Measurements from ENCODE around the gene IGSF8. TPM values are rescaled to one million over a fixed set of nuclear protein-coding genes. Genes with fewer than 3 reads are reported as not detected.
A peak's percentile ranks its signal among the peaks of the same experiment; 100 is the strongest.

The IGSF8 gene
- total RNA-seq, 1 donor from 2014 or later, result 56.1 TPM

DNA sequence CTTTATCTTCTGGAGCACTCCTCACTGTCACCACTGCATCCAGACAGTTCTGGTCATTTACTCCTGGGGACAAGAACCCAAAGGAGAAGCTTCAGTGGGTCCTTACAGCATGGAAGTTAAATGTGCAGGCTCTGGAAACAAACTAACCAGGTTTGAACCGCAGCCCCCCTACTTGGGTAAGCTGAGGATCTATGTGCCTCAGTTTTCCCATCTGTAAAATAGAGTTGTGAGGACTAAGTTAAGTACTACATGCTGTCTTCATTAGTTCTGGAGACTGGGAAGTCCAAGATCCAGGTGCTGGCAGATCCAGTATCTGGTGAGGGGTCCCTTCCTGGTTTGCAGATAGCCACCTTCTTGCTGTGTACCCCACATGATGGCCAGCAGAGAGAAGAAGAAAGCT, 9.1 kb upstream of the IGSF8 start:
- DNase-seq (ENCODE audit: low read depth), result no peak

DNA sequence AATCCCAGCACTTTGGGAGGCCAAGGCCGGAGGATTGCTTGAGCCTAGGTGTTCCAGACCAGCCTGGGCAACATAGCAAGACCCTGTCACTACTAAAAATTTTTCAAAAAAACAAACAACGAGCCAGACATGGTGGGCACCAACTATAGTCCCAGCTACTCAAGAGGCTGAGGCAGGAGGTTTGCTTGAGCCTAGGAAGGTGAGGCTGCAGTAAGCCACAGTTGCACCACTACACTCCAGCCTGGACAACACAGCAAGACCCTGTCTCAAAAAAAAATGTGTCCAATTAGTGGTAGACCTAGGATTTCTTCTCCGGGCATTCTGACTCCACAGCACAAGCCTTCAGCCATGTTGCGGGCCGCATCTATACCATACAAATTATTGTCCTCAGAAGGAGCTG, 6.7 kb upstream of the IGSF8 start:
- no peak for DNase-seq (ENCODE audit: low read depth)

DNA sequence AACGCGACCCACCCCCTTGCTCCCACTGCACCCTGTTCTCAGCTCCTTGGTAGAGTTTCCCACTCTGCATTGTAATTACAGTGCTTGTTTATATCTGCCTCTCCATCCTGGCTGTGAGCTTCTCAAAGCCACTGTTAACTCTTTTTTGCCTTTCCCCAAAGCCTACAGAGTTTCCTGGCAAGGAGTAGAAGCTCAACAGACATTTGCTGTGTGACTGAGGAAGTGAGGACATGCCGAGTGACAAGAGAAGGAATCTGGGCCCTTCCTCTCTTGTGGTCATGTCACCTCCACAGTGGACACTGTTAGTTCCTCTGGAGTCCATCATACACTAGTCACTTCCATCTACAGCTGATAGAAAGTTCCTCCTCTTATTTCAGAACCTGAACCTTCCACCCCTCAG, 6.1 kb upstream of the IGSF8 start:
- DNase-seq (ENCODE audit: low read depth), result no peak

DNA sequence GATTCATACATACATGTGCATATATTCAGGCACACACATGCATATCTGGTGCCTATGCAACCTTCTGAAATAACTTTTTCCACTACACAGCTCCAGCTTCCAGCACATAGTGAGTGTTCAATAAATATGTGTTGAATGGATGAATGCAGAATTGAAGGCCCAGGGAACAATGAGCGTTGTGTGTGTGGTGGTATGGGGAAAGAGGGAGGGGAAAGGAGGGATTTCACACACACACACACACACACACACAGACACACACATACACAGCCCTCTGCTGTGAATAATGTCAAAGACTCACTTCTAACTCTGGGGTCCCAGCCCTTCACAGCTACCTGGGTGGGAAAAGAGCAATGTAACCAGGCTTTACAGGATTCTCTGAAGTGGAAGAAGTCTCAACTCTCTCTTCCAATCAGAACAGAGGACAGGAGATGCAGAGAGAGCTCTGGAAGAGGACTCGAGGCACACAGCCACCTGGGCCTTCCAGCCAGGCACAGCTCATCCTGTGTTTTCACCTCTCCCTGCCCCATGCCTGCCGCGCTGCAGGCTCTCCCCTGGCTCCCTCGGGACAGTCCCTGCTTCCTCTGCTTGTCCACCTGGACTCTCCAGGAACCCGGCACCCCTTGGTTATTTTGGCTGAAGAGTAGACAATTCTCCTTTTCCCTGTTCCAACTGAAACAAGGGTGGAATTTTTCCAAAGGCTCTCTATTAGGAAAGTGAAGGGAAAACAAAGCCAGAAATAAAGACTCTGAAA, 5.4 kb upstream of the IGSF8 start:
- no peak for DNase-seq (ENCODE audit: low read depth)

DNA sequence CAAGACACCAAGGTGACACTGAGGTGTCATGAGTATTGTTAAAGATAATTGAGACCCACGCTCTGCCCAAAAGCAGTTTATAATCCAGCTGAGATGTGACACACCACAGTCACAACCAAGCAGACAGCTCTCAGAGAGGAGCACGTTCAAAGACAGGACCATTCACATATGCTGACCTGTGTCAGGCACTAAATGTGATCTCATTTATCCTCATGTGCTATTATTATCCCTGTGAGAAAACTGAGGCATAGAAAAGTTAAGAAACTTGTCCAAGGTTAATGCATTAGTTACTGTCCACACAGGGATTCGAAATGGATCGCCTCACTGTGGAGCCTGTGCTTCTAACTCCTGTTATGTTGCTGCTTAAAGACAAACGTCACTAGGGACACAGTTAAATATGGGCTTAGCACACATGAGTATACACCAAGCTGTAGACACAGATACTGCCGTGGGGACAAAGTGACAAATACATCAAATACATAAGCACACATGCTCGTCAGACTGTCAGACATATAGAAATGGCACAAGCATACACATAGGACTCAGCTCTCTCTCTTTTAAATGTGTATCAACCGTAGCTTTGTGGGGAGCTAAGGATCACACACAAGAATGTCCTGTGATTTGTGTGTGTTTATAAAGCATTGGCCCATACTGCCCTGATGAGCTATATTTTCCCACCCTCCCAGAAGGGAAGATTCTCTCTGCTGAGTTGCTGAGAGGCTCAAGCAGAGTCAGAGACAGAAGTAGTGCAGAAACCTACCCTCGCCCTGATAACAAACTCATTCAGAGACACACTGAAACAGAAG, 3.5 kb upstream of the IGSF8 start:
- DNase-seq (ENCODE audit: low read depth), result no peak

- DNase-seq (ENCODE audit: low read depth), result peak; percentile 48
Measured at GRCh38 chr1:160101037-160101716, 2.8 kb upstream of the IGSF8 start.

DNA sequence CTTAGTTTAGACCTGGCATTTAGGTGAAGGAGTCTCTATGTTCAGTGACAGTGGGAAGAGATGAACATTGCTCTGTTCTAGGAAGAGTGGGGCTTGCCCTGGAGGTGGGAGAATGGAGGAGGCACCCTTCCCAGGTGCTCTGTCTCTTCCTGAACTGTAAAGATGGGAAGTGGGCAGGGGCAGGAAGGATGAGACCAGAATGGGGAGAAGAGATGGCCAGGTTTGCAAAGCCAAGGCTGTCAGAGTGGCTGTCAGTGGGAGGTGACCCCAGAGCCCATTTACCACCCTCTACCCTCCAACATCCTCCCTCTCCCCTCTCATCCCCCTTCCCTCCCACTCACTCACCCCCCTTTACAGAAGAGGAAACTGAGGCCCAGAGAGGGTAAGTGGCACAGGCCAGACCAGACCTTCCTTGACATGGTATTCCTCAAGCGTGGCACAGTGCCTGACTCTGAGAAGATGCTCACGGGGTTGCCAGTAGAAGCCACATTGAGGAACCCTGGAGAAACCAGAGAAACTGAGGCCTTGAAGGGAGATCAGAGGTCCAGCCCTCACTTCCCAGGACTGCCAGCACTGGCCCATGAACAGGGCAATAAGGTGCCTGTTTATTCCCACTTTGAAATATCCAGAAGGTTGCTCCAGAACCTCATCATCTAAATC, 1.4 kb upstream of the IGSF8 start:
- DNase-seq (ENCODE audit: low read depth), result no peak

GRCh38 chr1:160098852-160099561, 588 bp upstream of the IGSF8 start:
- DNase-seq (ENCODE audit: low read depth), result peak; percentile 70

DNA sequence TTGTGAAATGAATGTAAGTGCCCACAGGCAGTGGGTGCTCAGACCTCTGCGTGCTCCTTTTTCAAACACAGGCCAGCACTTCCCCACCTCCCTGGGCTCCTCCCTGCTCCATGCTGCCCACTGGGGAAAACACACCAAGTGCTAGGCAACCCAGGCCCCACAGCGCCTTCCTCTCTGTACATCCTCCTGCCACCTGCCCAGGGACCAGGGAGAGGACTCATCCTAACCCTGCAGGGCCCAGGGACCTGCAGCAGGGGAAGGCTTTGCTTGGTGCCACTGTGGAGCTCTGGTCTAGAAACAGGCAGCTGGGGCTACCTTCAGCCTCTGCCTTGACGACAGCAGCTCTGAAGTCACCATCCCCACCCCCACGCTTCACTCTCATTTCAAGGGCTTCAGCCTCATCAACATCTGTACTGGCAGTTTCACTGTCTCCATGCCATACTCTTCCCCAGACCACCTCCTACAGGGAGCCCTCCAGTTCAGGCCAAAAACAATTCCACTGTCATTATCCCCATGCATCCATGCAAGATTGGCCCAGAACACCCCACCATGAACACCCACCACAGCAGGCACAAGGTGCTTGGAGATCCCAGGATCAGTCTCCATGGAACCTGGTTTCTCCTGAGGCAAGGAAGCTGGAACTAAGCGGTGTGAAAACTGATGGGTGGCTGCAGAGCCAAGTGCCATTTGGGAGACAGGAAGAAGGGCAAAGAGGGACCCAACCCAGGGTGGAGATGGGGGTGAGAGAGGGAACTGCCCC, 1.1 kb downstream of the IGSF8 start:
- no peak for DNase-seq (ENCODE audit: low read depth)

DNA sequence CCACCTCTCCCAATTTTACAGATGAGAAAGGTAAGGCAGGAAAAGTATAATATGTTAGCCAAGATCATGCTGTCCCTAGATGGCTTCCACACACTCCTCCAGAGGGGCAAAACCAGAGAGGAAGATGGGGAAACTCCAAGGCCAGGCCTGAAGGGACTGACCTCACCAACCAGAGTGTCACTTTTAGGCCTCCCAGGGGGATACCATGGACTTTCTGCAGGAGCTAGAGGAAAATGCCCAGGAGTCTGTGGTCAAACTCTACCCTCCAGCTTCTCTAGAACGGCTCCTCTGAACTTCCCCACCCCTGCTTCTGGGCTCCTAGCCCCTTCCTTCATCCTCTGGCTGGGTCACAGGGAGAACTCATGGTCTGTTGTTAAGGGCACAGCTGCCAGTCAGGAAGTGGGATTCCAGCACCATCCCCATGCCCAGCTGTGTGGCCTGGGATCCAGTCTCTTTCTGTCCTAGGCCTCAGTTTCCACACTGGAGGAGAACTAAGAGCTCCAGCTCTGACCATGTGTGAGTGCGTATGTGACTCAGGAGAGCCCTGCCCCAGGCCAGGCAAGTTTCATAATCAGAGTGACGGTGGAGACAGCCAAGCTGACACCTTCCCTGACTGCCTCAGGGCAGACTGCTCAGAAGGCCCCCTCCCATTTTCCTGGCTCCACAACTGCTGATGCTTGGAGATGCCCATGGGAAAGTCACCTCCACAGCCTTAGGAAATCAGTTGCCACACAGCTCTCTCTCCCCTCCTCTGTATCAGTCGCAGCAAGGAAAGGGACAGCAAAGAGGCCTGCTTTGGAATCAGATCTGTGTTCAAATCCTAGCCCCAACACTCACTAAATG, 1.9 kb downstream of the IGSF8 start:
- peak; percentile 35 for DNase-seq (ENCODE audit: low read depth)

DNA sequence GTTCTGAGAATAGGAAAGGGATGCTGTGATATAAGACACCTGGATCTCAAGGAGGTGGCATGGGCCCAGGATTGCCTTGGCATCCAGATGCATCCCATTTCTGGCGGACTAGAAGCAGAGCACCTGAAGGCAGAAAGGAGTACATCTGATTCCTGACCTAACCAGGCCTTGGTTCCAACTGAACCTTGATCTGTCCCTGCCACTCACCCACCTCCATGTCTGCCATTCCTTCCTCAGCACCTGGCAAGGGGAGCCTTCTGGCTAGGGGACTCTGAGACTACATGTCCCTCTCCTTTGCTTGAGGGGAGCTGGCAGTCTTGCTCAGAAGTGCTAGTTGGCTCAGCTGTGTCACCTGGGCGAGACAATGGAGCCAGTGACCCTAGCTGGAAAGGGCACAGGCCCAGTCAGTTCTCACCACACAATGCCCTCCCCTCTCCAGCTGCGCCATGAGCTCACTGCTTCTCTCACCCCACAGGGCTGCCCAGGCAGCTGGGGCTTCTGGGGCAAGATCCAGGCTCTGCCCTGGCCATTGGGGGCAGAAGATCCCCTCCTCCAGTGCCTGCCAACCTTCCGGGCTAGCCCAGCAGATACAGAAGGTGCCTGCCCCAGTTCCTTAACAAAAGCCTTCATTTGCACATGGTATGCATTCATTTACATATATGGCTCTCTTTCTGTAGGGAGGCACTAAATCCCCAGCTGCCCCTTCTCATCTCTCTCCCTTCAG, 2.9 kb downstream of the IGSF8 start:
- DNase-seq (ENCODE audit: low read depth), result no peak

- no peak for DNase-seq (ENCODE audit: low read depth)
Measured at GRCh38 chr1:160094806-160095205, 3.6 kb downstream of the IGSF8 start.

DNA sequence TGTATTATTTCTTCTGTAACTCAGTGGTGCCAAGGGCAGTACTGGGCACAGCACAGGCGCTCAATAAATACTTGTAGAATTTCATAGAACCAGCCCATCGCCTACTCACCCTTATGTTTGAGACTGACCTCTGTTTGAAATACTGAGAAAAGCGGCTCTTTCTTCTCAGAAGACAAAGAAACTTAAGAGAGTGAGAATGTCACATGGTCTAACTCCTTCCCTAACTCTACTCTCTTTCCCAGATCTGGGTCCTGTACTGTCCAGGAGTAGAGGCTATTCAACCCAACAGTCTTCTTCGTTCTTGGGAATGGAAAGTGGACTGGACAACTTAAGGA, 4.2 kb downstream of the IGSF8 start:
- no peak for DNase-seq (ENCODE audit: low read depth)

- no peak for DNase-seq (ENCODE audit: low read depth)
Measured at GRCh38 chr1:160093624-160094290, 4.7 kb downstream of the IGSF8 start.

- DNase-seq (ENCODE audit: low read depth), result no peak
Measured at GRCh38 chr1:160093069-160093395, 5.4 kb downstream of the IGSF8 start.

- no peak for DNase-seq (ENCODE audit: low read depth)
Measured at GRCh38 chr1:160092366-160093068, 5.9 kb downstream of the IGSF8 start.

DNA sequence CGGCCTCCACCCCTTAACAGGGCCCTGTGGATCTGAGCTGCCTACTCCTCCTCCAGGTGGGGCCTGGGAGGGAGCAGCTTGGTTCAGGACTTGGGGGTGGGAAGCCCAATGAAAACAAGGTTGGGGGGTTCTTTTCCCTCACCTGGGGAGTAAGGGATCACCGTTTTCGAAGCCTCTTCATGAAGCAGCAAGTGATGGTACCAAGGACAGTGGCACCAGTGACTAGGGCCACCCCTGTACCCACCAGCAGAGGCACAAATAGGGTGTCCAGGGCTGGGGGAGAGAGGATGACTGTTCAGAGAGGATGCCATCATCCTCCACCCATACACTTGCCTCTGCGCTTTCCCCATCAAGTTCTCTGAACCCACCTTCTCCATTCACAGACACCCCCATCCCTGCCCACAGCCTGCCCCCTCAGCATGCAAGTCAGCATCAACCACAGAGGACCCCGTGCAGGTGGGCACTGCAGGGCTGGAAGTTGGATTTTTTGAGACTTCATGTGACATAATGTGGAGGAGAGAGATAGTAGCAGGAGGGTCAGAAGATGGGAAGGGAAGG, 6.7 kb downstream of the IGSF8 start:
- DNase-seq (ENCODE audit: low read depth), result no peak

DNA sequence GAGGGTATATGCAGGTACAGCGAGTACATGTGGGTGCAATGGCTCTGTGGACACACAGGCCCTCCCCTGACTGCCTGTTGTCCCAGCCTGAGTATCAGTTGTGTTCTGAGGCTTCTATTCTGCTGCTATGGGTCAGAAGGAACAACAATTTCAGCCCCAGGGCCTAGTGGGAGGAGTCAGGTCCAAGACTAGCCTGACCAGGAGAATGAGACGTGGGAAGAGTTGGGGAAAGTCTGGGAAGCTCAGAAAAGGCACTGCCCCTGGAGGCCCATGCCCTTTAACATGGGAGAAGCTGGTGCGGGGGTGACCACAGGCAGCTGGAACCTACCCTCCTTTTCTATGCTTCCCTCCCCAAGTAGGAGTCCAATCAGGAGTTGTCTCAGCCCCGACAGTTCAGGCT, 7.7 kb downstream of the IGSF8 start:
- DNase-seq (ENCODE audit: low read depth), result no peak

Data from renal cortical epithelial cell (primary cell).